Activated naive CD8-positive, alpha-beta T cell (primary cell): Measurements from ENCODE around the gene TSHZ2.

Source experiments
- H3K27ac Mint-ChIP-seq: one replicate; pipeline ENCODE4 v1.8.0; 2021; ENCODE audit warnings: mixed read lengths
- H3K27me3 Mint-ChIP-seq: one replicate; pipeline ENCODE4 v1.8.0; 2021; ENCODE audit warnings: mixed read lengths
- H3K36me3 Mint-ChIP-seq: one replicate; pipeline ENCODE4 v1.8.0; 2021; ENCODE audit warnings: mixed read lengths
- H3K4me1 Mint-ChIP-seq: one replicate; pipeline ENCODE4 v1.8.0; 2021; ENCODE audit warnings: low read depth, mixed read lengths
- H3K4me3 Mint-ChIP-seq: one replicate; pipeline ENCODE4 v1.8.0; 2021; ENCODE audit warnings: mild to moderate bottlenecking, mixed read lengths
- H3K9me3 Mint-ChIP-seq: one replicate; pipeline ENCODE4 v1.8.0; 2021; ENCODE audit warnings: low read depth, mixed read lengths

Gene TSHZ2

GRCh38 chr20:53244711-53245110 lies 272.6 kb downstream of the TSHZ2 start:
- H3K9me3 Mint-ChIP-seq, result no peaks in the 10 kb centered on the region
- H3K36me3 Mint-ChIP-seq, result no peaks in the 10 kb centered on the region
- no peak overlapping the region for H3K4me3 Mint-ChIP-seq
- no peak overlapping the region for H3K27ac Mint-ChIP-seq
- H3K27me3 Mint-ChIP-seq, result peaks cover 3% of the 10 kb centered on the region
- H3K4me1 Mint-ChIP-seq, result no peaks in the 10 kb centered on the region

- H3K27me3 Mint-ChIP-seq, result peaks cover 4% of the 10 kb centered on the region
- H3K9me3 Mint-ChIP-seq, result no peaks in the 10 kb centered on the region
- H3K27ac Mint-ChIP-seq, result no peak overlapping the region
- no peak overlapping the region for H3K4me3 Mint-ChIP-seq
- no peaks in the 10 kb centered on the region for H3K36me3 Mint-ChIP-seq
- H3K4me1 Mint-ChIP-seq, result no peaks in the 10 kb centered on the region
These were observed 273.4 kb downstream of the TSHZ2 start for GRCh38 chr20:53245574-53245973.

GRCh38 chr20:53247468-53248103 lies 275.4 kb downstream of the TSHZ2 start:
- H3K27me3 Mint-ChIP-seq, result peaks cover 4% of the 10 kb centered on the region
- no peaks in the 10 kb centered on the region for H3K9me3 Mint-ChIP-seq
- no peak overlapping the region for H3K4me3 Mint-ChIP-seq
- H3K36me3 Mint-ChIP-seq, result no peaks in the 10 kb centered on the region
- no peaks in the 10 kb centered on the region for H3K4me1 Mint-ChIP-seq
- H3K27ac Mint-ChIP-seq, result no peak overlapping the region

- peaks cover 8% of the 10 kb centered on the region for H3K36me3 Mint-ChIP-seq
- no peaks in the 10 kb centered on the region for H3K9me3 Mint-ChIP-seq
- no peak overlapping the region for H3K27ac Mint-ChIP-seq
- H3K27me3 Mint-ChIP-seq, result peaks cover 1% of the 10 kb centered on the region
- H3K4me1 Mint-ChIP-seq, result no peaks in the 10 kb centered on the region
- H3K4me3 Mint-ChIP-seq, result no peak overlapping the region
These were observed 278.3 kb downstream of the TSHZ2 start for GRCh38 chr20:53250456-53250855.

- Mint-ChIP-seq H3K36me3 (peaks cover 8% of the 10 kb centered on the region), H3K4me3 (no peak overlapping the region), H3K27me3 (peaks cover 1% of the 10 kb centered on the region), H3K9me3 (no peaks in the 10 kb centered on the region), H3K4me1 (no peaks in the 10 kb centered on the region), H3K27ac (no peak overlapping the region)
These were observed 279.8 kb downstream of the TSHZ2 start for GRCh38 chr20:53252002-53252401.

GRCh38 chr20:53253668-53254067 lies 281.5 kb downstream of the TSHZ2 start:
- Mint-ChIP-seq H3K27me3 (peaks cover 1% of the 10 kb centered on the region), H3K9me3 (no peaks in the 10 kb centered on the region), H3K4me1 (no peaks in the 10 kb centered on the region), H3K27ac (no peak overlapping the region), H3K36me3 (peaks cover 8% of the 10 kb centered on the region), H3K4me3 (no peak overlapping the region)

- H3K27ac Mint-ChIP-seq, result no peak overlapping the region
These were observed 283.0 kb downstream of the TSHZ2 start for GRCh38 chr20:53255102-53255710.

GRCh38 chr20:53258741-53259140 lies 286.6 kb downstream of the TSHZ2 start:
- peaks cover 5% of the 10 kb centered on the region for H3K36me3 Mint-ChIP-seq
- no peaks in the 10 kb centered on the region for H3K9me3 Mint-ChIP-seq
- H3K4me1 Mint-ChIP-seq, result no peaks in the 10 kb centered on the region
- H3K27ac Mint-ChIP-seq, result no peak overlapping the region
- H3K4me3 Mint-ChIP-seq, result no peak overlapping the region
- no peaks in the 10 kb centered on the region for H3K27me3 Mint-ChIP-seq

More at GRCh38 chr20:53255102-53255710, 283.0 kb downstream of the TSHZ2 start:
- Mint-ChIP-seq H3K4me1 (no peaks in the 10 kb centered on the region), H3K36me3 (peaks cover 8% of the 10 kb centered on the region), H3K9me3 (no peaks in the 10 kb centered on the region), H3K27me3 (no peaks in the 10 kb centered on the region), H3K4me3 (no peak overlapping the region)

GRCh38 chr20:53260168-53260567 lies 288.0 kb downstream of the TSHZ2 start:
- H3K27ac Mint-ChIP-seq, result no peak overlapping the region

DNA sequence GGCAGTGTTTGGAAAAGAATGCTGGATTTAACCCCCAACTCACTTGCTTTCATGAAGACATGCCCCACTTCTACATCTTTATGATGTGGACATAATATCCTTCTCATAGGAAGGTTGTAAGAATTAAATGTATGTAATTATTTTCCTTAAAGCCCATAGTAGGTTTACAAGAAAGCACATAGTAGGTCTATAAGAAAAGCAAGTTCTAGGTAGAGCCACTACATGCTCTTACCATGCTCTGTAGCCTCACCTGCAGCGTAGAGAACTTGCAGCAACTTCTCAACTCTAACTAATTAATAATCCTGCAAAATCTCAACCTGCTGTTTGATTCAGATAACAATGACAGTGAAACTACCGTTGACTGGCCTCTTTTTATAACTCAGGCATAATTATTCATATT lies 288.4 kb downstream of the TSHZ2 start:
- Mint-ChIP-seq H3K27ac (no peak overlapping the region), H3K36me3 (no peaks in the 10 kb centered on the region), H3K4me3 (no peak overlapping the region), H3K27me3 (no peaks in the 10 kb centered on the region), H3K9me3 (no peaks in the 10 kb centered on the region), H3K4me1 (no peaks in the 10 kb centered on the region)

More at GRCh38 chr20:53260168-53260567, 288.0 kb downstream of the TSHZ2 start:
- Mint-ChIP-seq H3K4me1 (no peaks in the 10 kb centered on the region), H3K9me3 (no peaks in the 10 kb centered on the region), H3K27me3 (no peaks in the 10 kb centered on the region), H3K4me3 (no peak overlapping the region), H3K36me3 (no peaks in the 10 kb centered on the region)

- Mint-ChIP-seq H3K36me3 (peaks cover 3% of the 10 kb centered on the region), H3K27ac (no peak overlapping the region), H3K4me3 (no peak overlapping the region), H3K9me3 (no peaks in the 10 kb centered on the region), H3K4me1 (no peaks in the 10 kb centered on the region), H3K27me3 (no peaks in the 10 kb centered on the region)
These were observed 290.2 kb downstream of the TSHZ2 start for GRCh38 chr20:53262365-53262764.

GRCh38 chr20:53263554-53264438 lies 291.6 kb downstream of the TSHZ2 start:
- Mint-ChIP-seq H3K4me3 (no peak overlapping the region), H3K27me3 (no peaks in the 10 kb centered on the region), H3K27ac (no peak overlapping the region), H3K9me3 (no peaks in the 10 kb centered on the region), H3K4me1 (no peaks in the 10 kb centered on the region), H3K36me3 (peaks cover 3% of the 10 kb centered on the region)

DNA sequence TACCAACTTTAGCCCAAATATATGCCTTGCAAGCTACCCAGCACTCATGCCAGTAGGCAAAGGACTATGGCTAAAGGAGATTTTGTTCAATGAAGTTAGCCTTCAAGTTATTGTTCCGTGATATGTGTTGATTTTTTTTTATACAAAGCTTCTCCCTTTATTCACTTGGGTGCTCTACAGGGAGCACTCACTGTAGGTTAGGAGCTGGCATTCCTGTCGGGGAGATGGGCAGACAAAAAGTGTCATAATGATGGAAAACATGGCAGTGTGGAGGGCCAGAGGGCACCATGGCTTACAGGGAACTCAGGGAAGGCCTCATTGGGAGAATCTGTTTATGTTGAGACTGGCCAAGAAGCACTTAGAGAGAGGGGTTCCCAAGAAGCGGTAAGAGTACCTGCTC lies 292.4 kb downstream of the TSHZ2 start:
- Mint-ChIP-seq H3K4me1 (no peaks in the 10 kb centered on the region), H3K27me3 (no peaks in the 10 kb centered on the region), H3K27ac (no peak overlapping the region), H3K4me3 (no peak overlapping the region), H3K9me3 (no peaks in the 10 kb centered on the region), H3K36me3 (peaks cover 3% of the 10 kb centered on the region)

GRCh38 chr20:53265304-53265875 lies 293.2 kb downstream of the TSHZ2 start:
- Mint-ChIP-seq H3K4me3 (no peak overlapping the region), H3K4me1 (no peaks in the 10 kb centered on the region), H3K27me3 (no peaks in the 10 kb centered on the region), H3K9me3 (no peaks in the 10 kb centered on the region), H3K27ac (no peak overlapping the region), H3K36me3 (peaks cover 3% of the 10 kb centered on the region)

DNA sequence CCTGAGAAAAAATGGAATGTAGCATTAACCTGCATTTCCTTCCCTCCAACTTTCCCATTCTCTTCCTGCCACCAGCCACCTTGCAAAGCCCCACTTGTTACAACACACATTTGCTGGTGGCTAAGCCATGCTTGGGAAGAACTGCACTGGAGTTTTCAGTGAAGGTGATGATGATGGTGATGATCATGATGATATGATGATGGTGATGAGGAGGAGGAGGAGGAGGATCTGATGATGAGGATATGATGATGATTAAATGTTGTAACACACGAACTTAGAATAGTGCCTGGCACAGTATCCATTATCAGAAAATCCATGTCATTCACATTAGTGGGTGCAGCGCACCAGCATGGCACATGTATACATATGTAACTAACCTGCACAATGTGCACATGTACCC lies 297.2 kb downstream of the TSHZ2 start:
- Mint-ChIP-seq H3K36me3 (peaks cover 3% of the 10 kb centered on the region), H3K27me3 (no peaks in the 10 kb centered on the region), H3K9me3 (no peaks in the 10 kb centered on the region), H3K4me1 (no peaks in the 10 kb centered on the region), H3K4me3 (no peak overlapping the region), H3K27ac (no peak overlapping the region)
